ENCODE measurements around the gene MEGF8.

- no peak for TF ChIP-seq CTCF (IDR thresholded peaks at IDR 0.05; ENCODE audit: insufficient read depth, low read length)
- no peak for TF ChIP-seq POLR2AphosphoS5 (IDR thresholded peaks at IDR 0.05; ENCODE audit: low read depth)
These were observed 21.6 kb upstream of the MEGF8 start for GRCh38 chr19:42303876-42304275.

Measured in HL-60 (cell line).